HepG2 (cell line): ENCODE results near the gene YAP1. TPM values are rescaled to one million over a fixed set of nuclear protein-coding genes. Genes with fewer than 3 reads are reported as not detected.

Source experiments
- AHDC1 ChIP-seq: sonication (generic); formaldehyde crosslinking; IDR thresholded peaks from 2 replicates; pipeline ENCODE4 v1.5.1; 2020; ENCODE audit warnings: mild to moderate bottlenecking, missing genetic modification reagents, borderline replicate concordance
- CCDC6 ChIP-seq: sonication (generic); formaldehyde crosslinking; IDR thresholded peaks from 2 replicates; pipeline ENCODE4 v1.8.1; 2022; ENCODE audit warnings: mild to moderate bottlenecking, missing genetic modification reagents, moderate library complexity
- CREB1 ChIP-seq, 2 experiments: fragments of 450-650 bp in 1 of 2; IDR thresholded peaks; 2 replicates each; pipeline ENCODE4 v1.6.1; 2016 to 2017; ENCODE audit warnings: control low read depth in 1 of 2, mild to moderate bottlenecking in 1 of 2, missing compliant biosample characterization in 1 of 2, missing genetic modification characterization in 1 of 2
- FOXA3 ChIP-seq: IDR thresholded peaks from 2 replicates; pipeline ENCODE4 v1.6.1; 2016; ENCODE audit warnings: missing genetic modification reagents, missing compliant biosample characterization
- HMGXB4 ChIP-seq, 2 experiments: sonication (generic) in 1 of 2; formaldehyde crosslinking in 1 of 2; IDR thresholded peaks; 2 replicates each; pipeline versions ENCODE4 v1.4.0 to v1.6.1; 2018 to 2020; ENCODE audit warnings: missing genetic modification reagents in 2 of 2, borderline replicate concordance in 1 of 2, low read depth in 1 of 2, mild to moderate bottlenecking in 1 of 2, missing biosample characterization in 1 of 2
- JUND ChIP-seq: sonication (generic); formaldehyde crosslinking; IDR thresholded peaks from 2 replicates; pipeline ENCODE4 v1.8.0; 2022; ENCODE audit warnings: mild to moderate bottlenecking, missing genetic modification reagents
- MEIS2 ChIP-seq: sonication (generic); formaldehyde crosslinking; IDR thresholded peaks from 2 replicates; pipeline ENCODE4 v1.9.0; 2021; ENCODE audit warnings: mild to moderate bottlenecking, missing genetic modification reagents
- PRDM4 ChIP-seq: sonication (generic); formaldehyde crosslinking; IDR thresholded peaks from 2 replicates; pipeline ENCODE4 v1.9.0; 2021; ENCODE audit warnings: missing genetic modification reagents, borderline replicate concordance
- RARA ChIP-seq: IDR thresholded peaks from 2 replicates; pipeline ENCODE4 v1.6.1; 2016; ENCODE audit warnings: missing genetic modification reagents, missing compliant biosample characterization
- THAP7 ChIP-seq: sonication (generic); formaldehyde crosslinking; IDR thresholded peaks from 2 replicates; pipeline ENCODE4 v1.8.1; 2023; ENCODE audit warnings: mild to moderate bottlenecking, missing genetic modification reagents
- ZNF225 ChIP-seq: sonication (generic); formaldehyde crosslinking; IDR thresholded peaks from 2 replicates; pipeline ENCODE4 v1.4.0; 2020; ENCODE audit warnings: mild to moderate bottlenecking, missing genetic modification reagents
- ZNF484 ChIP-seq: sonication (generic); formaldehyde crosslinking; IDR thresholded peaks from 2 replicates; pipeline ENCODE4 v1.5.1; 2020; ENCODE audit warnings: mild to moderate bottlenecking, low read depth, missing genetic modification reagents, borderline replicate concordance
- ZNF530 ChIP-seq: sonication (generic); formaldehyde crosslinking; IDR thresholded peaks from 2 replicates; pipeline ENCODE4 v1.5.0; 2020; ENCODE audit warnings: low read depth, mild to moderate bottlenecking, missing genetic modification reagents
- ZNF562 ChIP-seq: sonication (generic); formaldehyde crosslinking; IDR thresholded peaks from 2 replicates; pipeline ENCODE4 v1.8.0; 2022; ENCODE audit warnings: missing genetic modification reagents, borderline replicate concordance
- polyA plus RNA-seq, 8 experiments: library from polyadenylated mRNA; depleted of rRNA in 3 of 8; stranded (reverse) in 7 of 8; unstranded in 1 of 8; fragments of >200 nt; fragmentation: Illumina TruSeq in 4 of 8; extraction: Trizol in 4 of 8; gene quantifications; 2 replicates each; pipeline versions ENCODE4 v1.2.1 to v1.2.3, GENCODE V29; 2011 to 2016; ENCODE audit warnings: low read depth in 4 of 8, missing spikeins in 1 of 8, mixed read lengths in 1 of 8; ENCODE audit not compliant: insufficient read depth in 1 of 8
- total RNA-seq, 5 experiments: library from RNA; depleted of rRNA; stranded (reverse); fragments of >200 nt; fragmentation: Illumina TruSeq; extraction: Trizol; gene quantifications; 2 replicates each; pipeline ENCODE4 v1.2.3, GENCODE V29; 2016; ENCODE audit warnings: low read depth in 1 of 5

The YAP1 gene
- total and polyA plus RNA-seq, 2 of the 13 experiments (the other 11 are each of a cell fraction or from before 2014, with no cell fraction given): 59.5 to 91.0 TPM

- TF ChIP-seq HMGXB4 (CRISPR knock-in tag; IDR thresholded peaks at IDR 0.05; ENCODE audit: borderline replicate concordance in 1 of 2, low read depth in 1 of 2) (peak; percentile 86 to 91; a peak in 3 of 4 replicates), JUND (CRISPR knock-in tag) (0 out of 2 replicates have a peak, but pooled peaks have one; percentile 8), ZNF530 (no peak), ZNF562 (CRISPR knock-in tag) (peak; percentile 42; the same call in 1 of the 2 replicates), PRDM4 (CRISPR knock-in tag) (no peak; the same call in 1 of the 2 replicates), AHDC1 (peak; percentile 50; the same call in 1 of the 2 replicates), ZNF225 (no peak), CCDC6 (CRISPR knock-in tag) (peak; percentile 70), FOXA3 (peak; percentile 69), CREB1 (IDR thresholded peaks at IDR 0.05) (no peak), CREB1 (CRISPR knock-in tag; IDR thresholded peaks at IDR 0.05) (no peak), THAP7 (CRISPR knock-in tag) (peak; percentile 85; the same call in 1 of the 2 replicates), ZNF484 (CRISPR knock-in tag) (0 out of 2 replicates have a peak, but pooled peaks have one; percentile 49), MEIS2 (CRISPR knock-in tag) (peak; percentile 78; the same call in 1 of the 2 replicates), RARA (CRISPR knock-in tag) (peak; percentile 20; the same call in 1 of the 2 replicates)
These were observed at the start of gene YAP1 (continued) for GRCh38 chr11:102109896-102110760.
